Measurements from ENCODE around the gene EXOSC2.

- TF ChIP-seq CTCF (conservative IDR thresholded peaks at IDR 0.05; ENCODE audit: low read depth in 2 of 2) (no peak), CREB1 (CRISPR knock-in tag; IDR thresholded peaks at IDR 0.05; ENCODE audit: low read depth) (no peak), POLR2AphosphoS5 (IDR thresholded peaks at IDR 0.05; ENCODE audit: low read depth) (no peak), EZH2 (IDR thresholded peaks at IDR 0.05; ENCODE audit: low read depth, unreplicated experiment) (no peak), ZNF462 (CRISPR knock-in tag; IDR thresholded peaks at IDR 0.05) (no peak), ETS1 (IDR thresholded peaks at IDR 0.05) (no peak), ZNF331 (CRISPR knock-in tag; IDR thresholded peaks at IDR 0.05; ENCODE audit: low read depth) (no peak), JUNB (IDR thresholded peaks at IDR 0.05; ENCODE audit: unreplicated experiment) (no peak), REST (IDR thresholded peaks at IDR 0.05; ENCODE audit: unreplicated experiment) (no peak), STAT1 (IDR thresholded peaks at IDR 0.05; ENCODE audit: unreplicated experiment) (no peak), EZH2phosphoT487 (IDR thresholded peaks at IDR 0.05; ENCODE audit: unreplicated experiment) (no peak), ZNF114 (CRISPR knock-in tag; IDR thresholded peaks at IDR 0.05) (no peak), NANOG (IDR thresholded peaks at IDR 0.05; ENCODE audit: borderline replicate concordance) (no peak)
Measured at GRCh38 chr9:130714586-130715110, 21.1 kb downstream of the EXOSC2 start.

Measured in GM23338 (cell line).